Lung (tissue), 12 donors: Measurements from ENCODE around the gene ZFYVE9. TPM values are rescaled to one million over a fixed set of nuclear protein-coding genes. Genes with fewer than 3 reads are reported as not detected.

Source experiments
- ATAC-seq: fragments of 200-7000 bp; cut with Tn5 transposase; one replicate; pipeline ENCODE4 v1.9.1; 2020; ENCODE audit warnings: moderate number of reproducible peaks; ENCODE audit not compliant: insufficient read depth, low FRiP score
- DNase-seq, 3 donors: peaks; one replicate each; pipeline ENCODE4 v3.0.0-alpha.2; 2013 to 2017
- H3K27ac ChIP-seq, 2 donors: one replicate each; pipeline ENCODE4 v1.5.1; 2013; ENCODE audit warnings: mild to moderate bottlenecking in 2 of 2, moderate library complexity in 2 of 2, control low read depth in 1 of 2, inconsistent platforms in 1 of 2, low read depth in 1 of 2, low read length in 1 of 2
- H3K27me3 ChIP-seq, 3 donors: one replicate each; pipeline ENCODE4 v1.5.1; 2013; ENCODE audit warnings: low read length in 2 of 3; ENCODE audit not compliant: control insufficient read depth in 3 of 3, insufficient read depth in 3 of 3
- H3K36me3 ChIP-seq, 4 donors: one replicate each; pipeline ENCODE4 v1.5.1; 2013; ENCODE audit warnings: low read length in 4 of 4, mild to moderate bottlenecking in 1 of 4, moderate library complexity in 1 of 4; ENCODE audit not compliant: control insufficient read depth in 4 of 4, insufficient read depth in 4 of 4
- H3K4me1 ChIP-seq, 5 donors: one replicate each; pipeline ENCODE4 v1.5.1; 2013; ENCODE audit warnings: low read length in 5 of 5, mild to moderate bottlenecking in 2 of 5, moderate library complexity in 1 of 5; ENCODE audit not compliant: control insufficient read depth in 5 of 5, insufficient read depth in 5 of 5
- H3K4me3 ChIP-seq: one replicate; pipeline ENCODE4 v1.5.1; 2013; ENCODE audit warnings: mild to moderate bottlenecking, control low read depth, moderate library complexity
- H3K9ac ChIP-seq, 2 donors: one replicate each; pipeline ENCODE4 v1.5.1; 2013; ENCODE audit warnings: low read length in 2 of 2, control low read depth in 1 of 2; ENCODE audit not compliant: insufficient read depth in 1 of 2
- H3K9me3 ChIP-seq, 4 donors: one replicate each; pipeline ENCODE4 v1.5.1; 2013; ENCODE audit warnings: low read length in 3 of 4, mild to moderate bottlenecking in 1 of 4, moderate library complexity in 1 of 4; ENCODE audit not compliant: control insufficient read depth in 4 of 4, insufficient read depth in 3 of 4
- CTCF ChIP-seq: IDR thresholded peaks from 2 replicates; pipeline ENCODE4 v1.5.1; 2012; ENCODE audit warnings: mild to moderate bottlenecking; ENCODE audit errors: control extremely low read depth, extremely low read depth
- WGBS, 2 donors: extraction: QIAGEN DNeasy Blood & Tissue Kit; methylation state at CpG; one replicate each; pipeline ENCODE4 v1.1.7; 2013; 5-methylcytosine and 5-hydroxymethylcytosine counted together
- polyA plus RNA-seq, 2 donors: library from polyadenylated mRNA; stranded (reverse); fragments of 200-250 nt; gene quantifications; one replicate each; pipeline ENCODE4 v1.2.1, GENCODE V29; 2013
- total RNA-seq, 2 donors: library from RNA; depleted of rRNA in 1 of 2; stranded (reverse); fragments of >200 nt in 1 of 2; gene quantifications; one replicate each; pipeline ENCODE4 v1.2.1, GENCODE V29; 2014 to 2021
- donor health status: control.
- donor health status: control.
- donor health status: Bipolar disorder and iron deficiency.
- donor health status: healthy.
- donor health status: DM: yes; HTN: yes; CAD: no.

The ZFYVE9 gene
- total and polyA plus RNA-seq, 4 donors, result 3.3 to 51.5 (median 9.9) TPM

GRCh38 chr1:52334906-52335528 is 193.1 kb downstream of the ZFYVE9 start:
- DNase-seq (no peak), ATAC-seq (no peak)
- no peak for TF ChIP-seq CTCF
- Histone ChIP-seq H3K4me1 (peaks cover 0 to 3% (median 0%) of the 10 kb centered on the region in 5 donors), H3K9ac (no peak overlapping the region), H3K27me3 (no peaks in the 10 kb centered on the region), H3K4me3 (no peak overlapping the region), H3K36me3 (peaks cover 2 to 26% (median 6%) of the 10 kb centered on the region in 4 donors), H3K9me3 (peaks cover 0 to 2% (median 0%) of the 10 kb centered on the region in 4 donors), H3K27ac (no peak overlapping the region)
- WGBS, 2 donors, result 92 to 95% methylated on average over 3 of the region's 3 CpGs

GRCh38 chr1:52337439-52337838 is 195.6 kb downstream of the ZFYVE9 start:
- WGBS, 2 donors, result 74 to 83% methylated on average over 2 of the region's 2 CpGs
- H3K36me3 ChIP-seq, result peaks cover 4 to 28% (median 8%) of the 10 kb centered on the region in 4 donors
- no peaks in the 10 kb centered on the region for H3K27me3 ChIP-seq
- DNase-seq, result no peak
- peaks cover 0 to 2% (median 0%) of the 10 kb centered on the region in 4 donors for H3K9me3 ChIP-seq
- ATAC-seq, result no peak
- H3K9ac ChIP-seq, result no peak overlapping the region
- H3K4me3 ChIP-seq, result no peak overlapping the region
- TF ChIP-seq CTCF, result no peak
- peaks cover 0 to 3% (median 0%) of the 10 kb centered on the region in 5 donors for H3K4me1 ChIP-seq
- no peak overlapping the region for H3K27ac ChIP-seq

- no peak for ATAC-seq
- Histone ChIP-seq H3K9me3 (peaks cover 0 to 2% (median 0%) of the 10 kb centered on the region in 4 donors), H3K4me1 (no peaks in the 10 kb centered on the region), H3K27me3 (no peaks in the 10 kb centered on the region), H3K4me3 (no peak overlapping the region), H3K27ac (no peak overlapping the region), H3K36me3 (peaks cover 5 to 20% (median 11%) of the 10 kb centered on the region in 4 donors), H3K9ac (no peak overlapping the region)
- TF ChIP-seq CTCF, result no peak
- DNase-seq, result no peak
- 82 to 84% methylated on average over 7 of the region's 7 CpGs for WGBS, 2 donors
Observed at GRCh38 chr1:52341655-52342260, 199.9 kb downstream of the ZFYVE9 start.
